Esophagus squamous epithelium (tissue), 5 donors: Measurements from ENCODE around the gene POLR2I. TPM values are rescaled to one million over a fixed set of nuclear protein-coding genes. Genes with fewer than 3 reads are reported as not detected.
A peak's percentile ranks its signal among the peaks of the same experiment; 100 is the strongest.

Experiments used
- DNase-seq: peaks from one replicate; lab custom pipeline; 2025; lab: John Stamatoyannopoulos, UW
- H3K27ac ChIP-seq, 4 donors: fragments of 200-600 bp; sonication (generic); one replicate each; pipeline ENCODE4 v1.5.1; 2016 to 2019; ENCODE audit warnings: mild to moderate bottlenecking in 1 of 4
- H3K27me3 ChIP-seq, 4 donors: fragments of 200-600 bp; sonication (generic); 1 replicate in 3 of 4; 2 replicates in 1 of 4; pipeline versions ENCODE4 v1.5.1 to v1.6.0; 2017 to 2021; ENCODE audit warnings: antibody characterized with exemption in 1 of 4
- H3K36me3 ChIP-seq, 3 donors: fragments of 200-600 bp; sonication (generic); one replicate each; pipeline ENCODE4 v1.5.1; 2016 to 2019
- H3K4me1 ChIP-seq, 3 donors: fragments of 200-600 bp; sonication (generic); one replicate each; pipeline ENCODE4 v1.5.1; 2017 to 2019
- H3K4me3 ChIP-seq, 4 donors: fragments of 200-600 bp; sonication (generic); 1 replicate in 3 of 4; 2 replicates in 1 of 4; pipeline ENCODE4 v1.5.1; 2016 to 2019; ENCODE audit warnings: mild to moderate bottlenecking in 2 of 4, moderate library complexity in 1 of 4
- H3K9me3 ChIP-seq, 3 donors: fragments of 200-600 bp; sonication (generic); one replicate each; pipeline ENCODE4 v1.5.1; 2016 to 2019
- POLR2A ChIP-seq, 4 donors: fragments of 450-650 bp; IDR thresholded peaks; one replicate each; pipeline ENCODE4 v1.6.1; 2017; ENCODE audit warnings: antibody characterized with exemption in 4 of 4, mild to moderate bottlenecking in 4 of 4, moderate library complexity in 3 of 4
- WGBS, 2 donors: methylation state at CpG; one replicate each; pipeline ENCODE4 v1.1.5; 2018; 5-methylcytosine and 5-hydroxymethylcytosine counted together
- intact Hi-C: fragments of 100-400 bp; cut with DNase I; formaldehyde crosslinking; loops from one replicate; pipeline ENCODE4 v1.15.0; 2022
- total RNA-seq, 4 donors: library from RNA; depleted of rRNA; stranded (reverse); fragments of >200 nt; gene quantifications; one replicate each; pipeline ENCODE4 v1.1.0, GENCODE V29; 2016
- TF ChIP-seq, protein P1 (sequence below), 6 experiments: fragments of 450-650 bp in 4 of 6; fragments of 200-600 bp in 2 of 6; sonication (generic) in 2 of 6; IDR thresholded peaks; one replicate each; pipeline ENCODE4 v1.5.1; 2016 to 2019; ENCODE audit warnings: antibody characterized with exemption in 6 of 6, mild to moderate bottlenecking in 4 of 6, moderate library complexity in 4 of 6
- donor health status: DM: yes; HTN: yes; CAD: no.

POLR2I gene
- total RNA-seq, 4 donors from 2014 or later = 41.7 to 58.0 (median 47.6) TPM

DNA sequence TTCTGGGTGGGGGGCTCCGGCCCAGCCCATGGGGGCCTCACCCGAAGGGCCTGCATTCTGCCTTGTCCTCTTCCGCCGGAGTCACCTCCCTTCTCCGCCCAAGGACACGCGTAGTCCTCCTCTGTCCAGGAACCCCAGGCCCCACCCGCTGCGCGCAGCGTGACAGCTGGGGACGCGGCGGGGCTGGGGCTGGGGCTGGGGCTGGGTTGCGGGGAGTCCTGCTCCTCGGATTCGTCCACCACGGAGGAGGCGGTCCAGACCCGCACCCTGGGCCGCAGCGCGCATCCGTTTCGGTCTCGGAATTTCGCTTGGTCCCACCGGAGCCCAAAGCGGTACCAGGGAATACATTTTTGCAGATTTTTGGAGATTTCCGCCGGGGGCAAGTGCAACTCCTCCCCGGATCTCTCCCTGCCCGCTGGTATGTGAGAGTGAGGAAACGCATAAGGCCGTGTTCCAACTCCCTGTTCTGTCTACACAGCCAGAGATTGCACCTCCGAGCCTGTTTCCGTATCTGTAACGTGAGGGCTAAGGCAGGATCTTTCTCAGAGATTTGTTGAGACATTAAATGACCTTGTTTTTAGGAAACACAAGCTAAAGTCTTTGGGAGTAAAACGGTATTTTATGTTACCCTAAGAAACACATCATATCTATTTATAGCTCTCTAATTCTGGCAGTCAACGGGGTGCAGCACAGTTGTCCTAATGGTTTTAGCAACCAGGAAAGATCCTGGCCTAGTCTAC is 37.8 kb upstream of the POLR2I start, which contains the start of gene COX7A1:
Gene COX7A1, minus strand, starts transcription at position 96 of the 740 bp plus-strand sequence. Its CDS starts 40 bp downstream, at position 56.
- peak in 1 of 4 donors; percentile 27 for TF ChIP-seq POLR2A (IDR thresholded peaks at IDR 0.05)
- TF ChIP-seq, protein P1, sequence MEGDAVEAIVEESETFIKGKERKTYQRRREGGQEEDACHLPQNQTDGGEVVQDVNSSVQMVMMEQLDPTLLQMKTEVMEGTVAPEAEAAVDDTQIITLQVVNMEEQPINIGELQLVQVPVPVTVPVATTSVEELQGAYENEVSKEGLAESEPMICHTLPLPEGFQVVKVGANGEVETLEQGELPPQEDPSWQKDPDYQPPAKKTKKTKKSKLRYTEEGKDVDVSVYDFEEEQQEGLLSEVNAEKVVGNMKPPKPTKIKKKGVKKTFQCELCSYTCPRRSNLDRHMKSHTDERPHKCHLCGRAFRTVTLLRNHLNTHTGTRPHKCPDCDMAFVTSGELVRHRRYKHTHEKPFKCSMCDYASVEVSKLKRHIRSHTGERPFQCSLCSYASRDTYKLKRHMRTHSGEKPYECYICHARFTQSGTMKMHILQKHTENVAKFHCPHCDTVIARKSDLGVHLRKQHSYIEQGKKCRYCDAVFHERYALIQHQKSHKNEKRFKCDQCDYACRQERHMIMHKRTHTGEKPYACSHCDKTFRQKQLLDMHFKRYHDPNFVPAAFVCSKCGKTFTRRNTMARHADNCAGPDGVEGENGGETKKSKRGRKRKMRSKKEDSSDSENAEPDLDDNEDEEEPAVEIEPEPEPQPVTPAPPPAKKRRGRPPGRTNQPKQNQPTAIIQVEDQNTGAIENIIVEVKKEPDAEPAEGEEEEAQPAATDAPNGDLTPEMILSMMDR (IDR thresholded peaks at IDR 0.05) = no peak
- Histone ChIP-seq H3K27me3 (no peaks in the 10 kb centered on the region), H3K4me3 (peak within 1 kb of the TSS; percentile 37 to 72 (median 51)), H3K4me1 (peaks cover 11 to 83% (median 29%) of the 10 kb centered on the region in 3 donors), H3K9me3 (no peaks in the 10 kb centered on the region), H3K27ac (peak within 1 kb of the TSS; percentile 87 to 98 (median 92)), H3K36me3 (peaks cover 15 to 49% (median 25%) of the 10 kb centered on the region in 3 donors)
- 40 to 59% methylated on average over 11 to 19 of the region's 40 CpGs for WGBS, 2 donors
- DNase-seq = no peak
- intact Hi-C loops = no loop called here

DNA sequence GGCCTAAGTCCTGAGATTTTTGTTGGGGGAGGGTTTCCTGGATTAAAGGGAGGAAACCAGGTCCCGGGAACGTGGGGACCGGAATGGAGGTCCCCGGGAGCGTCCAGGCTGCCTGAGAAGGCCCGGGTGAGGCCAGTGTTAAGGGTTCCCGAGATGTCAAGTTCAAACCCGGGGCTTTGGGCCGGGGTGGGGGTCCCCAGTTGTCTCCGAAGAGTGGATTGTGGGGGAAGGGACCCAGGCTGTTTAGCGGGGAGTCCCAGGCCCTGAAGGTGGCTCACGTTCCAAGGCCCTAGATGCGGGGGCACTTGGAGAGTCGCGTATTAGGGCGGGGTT is 37.3 kb upstream of the POLR2I start:
- H3K27ac ChIP-seq = peak overlapping the region; percentile 87 to 98 (median 92)
- TF ChIP-seq, protein P1 (IDR thresholded peaks at IDR 0.05) = no peak
- TF ChIP-seq POLR2A (IDR thresholded peaks at IDR 0.05) = no peak
- DNase-seq = no peak
- intact Hi-C loops = no loop called here
- peaks cover 15 to 55% (median 30%) of the 10 kb centered on the region in 3 donors for H3K36me3 ChIP-seq
- peak overlapping the region; percentile 37 to 72 (median 51) for H3K4me3 ChIP-seq
- H3K4me1 ChIP-seq = peaks cover 11 to 83% (median 29%) of the 10 kb centered on the region in 3 donors
- H3K9me3 ChIP-seq = no peaks in the 10 kb centered on the region
- H3K27me3 ChIP-seq = no peaks in the 10 kb centered on the region
- 20 to 59% methylated on average over 1 to 15 of the region's 16 CpGs for WGBS, 2 donors

DNA sequence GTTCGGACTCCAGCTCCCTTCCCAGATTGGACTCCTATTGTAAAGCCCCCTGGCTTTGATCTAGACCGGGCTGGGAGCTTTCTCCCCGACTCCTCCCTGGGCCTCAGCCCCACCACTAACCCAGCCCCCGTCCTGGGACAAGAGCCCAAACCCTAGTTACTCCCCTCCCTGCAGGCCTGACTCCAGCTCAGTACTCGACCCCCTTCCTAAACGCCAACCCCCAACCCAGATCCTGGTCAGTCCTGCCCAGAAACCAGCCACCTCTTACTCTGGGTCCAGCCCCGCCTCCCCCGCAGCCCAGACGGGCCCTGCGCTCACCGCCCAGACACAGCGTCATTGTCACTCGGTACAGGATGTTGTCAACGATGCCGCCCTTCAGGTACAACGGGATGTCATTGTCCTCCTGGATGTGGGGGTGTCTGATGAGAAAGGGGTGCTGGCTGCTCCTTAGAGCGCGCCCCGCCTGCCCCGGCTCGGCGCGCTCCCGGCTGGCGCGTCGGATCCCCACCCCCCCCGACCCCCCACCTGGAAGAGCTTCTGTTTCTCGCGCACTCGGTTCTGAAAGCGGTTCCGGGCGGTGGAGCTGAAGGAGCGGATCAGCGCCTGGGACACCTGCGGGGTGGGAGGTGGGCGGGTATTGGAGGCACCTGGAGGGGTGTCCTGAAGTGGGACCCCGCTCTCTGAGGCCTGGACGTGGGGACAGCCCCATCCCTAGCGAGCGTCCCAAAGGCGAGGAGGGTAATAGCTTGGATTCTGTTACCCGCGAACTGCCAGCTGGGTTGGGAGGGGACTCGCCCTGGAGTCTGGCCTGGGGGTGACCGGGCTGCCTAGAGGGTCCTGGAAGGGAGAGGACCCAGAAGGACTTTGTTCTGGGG is 36.7 kb upstream of the POLR2I start:
- Histone ChIP-seq H3K27me3 (no peaks in the 10 kb centered on the region), H3K9me3 (no peaks in the 10 kb centered on the region), H3K4me3 (peak overlapping the region; percentile 37 to 72 (median 51)), H3K36me3 (peaks cover 17 to 61% (median 36%) of the 10 kb centered on the region in 3 donors), H3K4me1 (peaks cover 11 to 77% (median 29%) of the 10 kb centered on the region in 3 donors), H3K27ac (peak overlapping the region; percentile 87 to 98 (median 92))
- TF ChIP-seq, protein P1 (IDR thresholded peaks at IDR 0.05) = no peak
- peak in 1 of 4 donors; percentile 26 for TF ChIP-seq POLR2A (IDR thresholded peaks at IDR 0.05)
- no peak for DNase-seq
- intact Hi-C loops = no loop called here
- 61 to 68% methylated on average over 9 to 10 of the region's 47 CpGs for WGBS, 2 donors

DNA sequence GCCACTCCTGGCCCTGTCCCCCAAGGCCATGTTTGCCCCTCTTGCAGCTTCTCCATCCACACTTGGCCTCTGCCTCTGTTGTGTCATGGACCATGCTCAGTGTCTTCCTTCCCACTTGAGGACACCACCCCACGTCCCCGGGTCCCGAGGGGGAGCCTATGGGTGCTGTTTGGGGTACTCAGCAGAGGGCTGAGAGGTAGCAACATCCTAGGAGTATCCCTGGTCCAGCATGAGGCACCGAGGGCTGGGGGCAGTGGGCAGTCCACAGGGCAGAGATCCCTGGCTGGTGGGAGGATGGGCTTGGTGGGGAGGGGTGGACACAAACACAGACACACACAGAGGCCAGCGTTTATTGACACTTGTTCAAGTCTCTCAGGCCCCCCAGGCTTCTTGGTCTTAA is 35.9 kb upstream of the POLR2I start:
- intact Hi-C loops = no loop called here
- H3K27me3 ChIP-seq = no peaks in the 10 kb centered on the region
- H3K36me3 ChIP-seq = peaks cover 24 to 69% (median 44%) of the 10 kb centered on the region in 3 donors
- peaks cover 11 to 71% (median 29%) of the 10 kb centered on the region in 3 donors for H3K4me1 ChIP-seq
- TF ChIP-seq, protein P1 (IDR thresholded peaks at IDR 0.05) = no peak
- no peak for TF ChIP-seq POLR2A (IDR thresholded peaks at IDR 0.05)
- 0 to 79% methylated on average over 1 to 4 of the region's 5 CpGs for WGBS, 2 donors
- H3K9me3 ChIP-seq = no peaks in the 10 kb centered on the region
- H3K4me3 ChIP-seq = no peak overlapping the region
- peak overlapping the region; percentile 87 to 98 (median 92) for H3K27ac ChIP-seq
- no peak for DNase-seq
